Fibroblast of lung (primary cell): Measurements from ENCODE around the gene LNPEP. TPM values are rescaled to one million over a fixed set of nuclear protein-coding genes. Genes with fewer than 3 reads are reported as not detected.

ENCODE experiments used
- DNase-seq, 2 donors: peaks; one replicate each; pipeline versions ENCODE4 v3.0.0 to v3.0.0-alpha.2; 2010; ENCODE audit warnings: low read depth in 2 of 2
- H2AFZ ChIP-seq: 2 replicates; pipeline ENCODE4 v1.5.1; 2012; ENCODE audit warnings: low read length, control low read depth, inconsistent platforms
- H3K27ac ChIP-seq: 2 replicates; pipeline ENCODE4 v1.5.1; 2011; ENCODE audit warnings: low read length, control low read depth; ENCODE audit not compliant: insufficient read depth
- H3K27me3 ChIP-seq: 2 replicates; pipeline ENCODE4 v1.5.1; 2011; ENCODE audit warnings: mild to moderate bottlenecking, low read length; ENCODE audit not compliant: control insufficient read depth, insufficient read depth
- H3K36me3 ChIP-seq: 2 replicates; pipeline ENCODE4 v1.5.1; 2011; ENCODE audit warnings: low read length; ENCODE audit not compliant: control insufficient read depth, insufficient read depth
- H3K4me1 ChIP-seq: 2 replicates; pipeline ENCODE4 v1.5.1; 2011; ENCODE audit warnings: low read length; ENCODE audit not compliant: control insufficient read depth, insufficient read depth; ENCODE audit errors: extremely low read depth
- H3K4me2 ChIP-seq: 2 replicates; pipeline ENCODE4 v1.5.1; 2011; ENCODE audit warnings: low read length, control low read depth; ENCODE audit not compliant: insufficient read depth; ENCODE audit errors: extremely low read depth
- H3K4me3 ChIP-seq, 4 experiments: fragments of 200-600 bp in 1 of 4; sonication (generic) in 1 of 4; replicated peaks in 1 of 4; 2 replicates each; pipeline ENCODE4 v1.5.1; 2011 to 2016; ENCODE audit warnings: low read length in 4 of 4, low read depth in 3 of 4, mild to moderate bottlenecking in 3 of 4, control low read depth in 2 of 4, inconsistent platforms in 1 of 4, mixed read lengths in 1 of 4; ENCODE audit not compliant: insufficient read depth in 1 of 4; ENCODE audit errors: control extremely low read depth in 1 of 4
- H3K79me2 ChIP-seq: 2 replicates; pipeline ENCODE4 v1.5.1; 2012; ENCODE audit warnings: mild to moderate bottlenecking, low read length, inconsistent platforms; ENCODE audit not compliant: control insufficient read depth, insufficient read depth
- H3K9ac ChIP-seq: 2 replicates; pipeline ENCODE4 v1.5.1; 2011; ENCODE audit warnings: mild to moderate bottlenecking, low read length, control low read depth; ENCODE audit not compliant: insufficient read depth
- H3K9me3 ChIP-seq: 2 replicates; pipeline ENCODE4 v1.5.1; 2012; ENCODE audit warnings: low read depth, low read length; ENCODE audit not compliant: control insufficient read depth, insufficient read depth
- H4K20me1 ChIP-seq: 2 replicates; pipeline ENCODE4 v1.5.1; 2011; ENCODE audit warnings: low read length; ENCODE audit not compliant: control insufficient read depth, insufficient read depth; ENCODE audit errors: extremely low read depth
- EZH2 ChIP-seq: IDR thresholded peaks from 2 replicates; pipeline ENCODE4 v1.5.1; 2012; ENCODE audit warnings: low read length, control low read depth, mild to moderate bottlenecking; ENCODE audit errors: missing control alignments
- polyA plus RNA-seq, 2 donors: library from polyadenylated mRNA; depleted of rRNA in 1 of 2; stranded (reverse) in 1 of 2; unstranded in 1 of 2; fragments of >200 nt; gene quantifications; 2 replicates each; pipeline ENCODE4 v1.2.1, GENCODE V29; 2011 to 2012; ENCODE audit warnings: missing spikeins in 1 of 2
- total RNA-seq: library from RNA; depleted of rRNA; stranded (reverse); fragments of >200 nt; gene quantifications from 2 replicates; pipeline ENCODE4 v1.2.1, GENCODE V29; 2014
- TF ChIP-seq, protein P1 (sequence below), 2 donors: IDR thresholded peaks in 1 of 2; conservative IDR thresholded peaks in 1 of 2; 1 replicate in 1 of 2; 2 replicates in 1 of 2; pipeline ENCODE4 v1.5.1; 2011 to 2012; ENCODE audit warnings: low read length in 2 of 2, control low read depth in 1 of 2, inconsistent platforms in 1 of 2, low read depth in 1 of 2, mild to moderate bottlenecking in 1 of 2

LNPEP gene
- total and polyA plus RNA-seq, 2 donors (not counting 1 experiment from before 2014, with no cell fraction given) = 19.5 to 26.1 TPM

DNA sequence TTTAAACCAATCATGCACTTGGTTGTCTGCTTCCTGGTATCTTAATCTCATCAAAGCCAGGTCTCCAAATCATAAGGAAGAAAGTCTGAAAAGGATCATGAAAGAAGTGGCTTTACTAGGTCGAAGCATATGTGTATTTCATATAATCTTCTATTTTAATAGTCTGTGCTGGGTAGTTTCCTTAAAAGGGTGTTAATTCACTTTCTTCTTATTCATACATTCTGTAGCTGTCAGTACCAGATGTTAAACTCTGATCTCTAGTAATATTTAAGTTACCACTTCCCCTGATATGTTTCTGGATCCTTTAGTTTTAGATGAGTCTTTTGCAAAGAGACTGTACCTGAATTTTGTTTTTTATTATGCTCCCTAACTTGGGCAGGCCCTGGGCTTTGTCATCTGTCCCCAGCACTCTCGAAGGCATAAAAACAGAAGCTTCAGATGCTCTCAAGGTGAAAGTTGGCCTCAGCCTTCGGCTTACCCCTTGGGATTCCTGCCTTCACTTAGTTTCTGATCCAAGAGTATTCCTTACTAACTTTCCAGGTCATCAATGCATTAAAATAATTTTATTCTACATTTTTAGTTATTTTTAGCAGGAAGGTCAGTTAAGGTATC, 15.0 kb upstream of the LNPEP start:
- no peak for DNase-seq
- Histone ChIP-seq H3K4me2 (no peak overlapping the region), H4K20me1 (no peaks in the 10 kb centered on the region), H3K79me2 (no peaks in the 10 kb centered on the region), H3K27ac (no peak overlapping the region), H3K4me3 (no peak overlapping the region), H3K36me3 (no peaks in the 10 kb centered on the region), H3K27me3 (no peaks in the 10 kb centered on the region), H3K4me1 (no peaks in the 10 kb centered on the region), H3K9me3 (no peaks in the 10 kb centered on the region), H3K9ac (no peak overlapping the region), H2AFZ (no peak overlapping the region)
- TF ChIP-seq, protein P1, sequence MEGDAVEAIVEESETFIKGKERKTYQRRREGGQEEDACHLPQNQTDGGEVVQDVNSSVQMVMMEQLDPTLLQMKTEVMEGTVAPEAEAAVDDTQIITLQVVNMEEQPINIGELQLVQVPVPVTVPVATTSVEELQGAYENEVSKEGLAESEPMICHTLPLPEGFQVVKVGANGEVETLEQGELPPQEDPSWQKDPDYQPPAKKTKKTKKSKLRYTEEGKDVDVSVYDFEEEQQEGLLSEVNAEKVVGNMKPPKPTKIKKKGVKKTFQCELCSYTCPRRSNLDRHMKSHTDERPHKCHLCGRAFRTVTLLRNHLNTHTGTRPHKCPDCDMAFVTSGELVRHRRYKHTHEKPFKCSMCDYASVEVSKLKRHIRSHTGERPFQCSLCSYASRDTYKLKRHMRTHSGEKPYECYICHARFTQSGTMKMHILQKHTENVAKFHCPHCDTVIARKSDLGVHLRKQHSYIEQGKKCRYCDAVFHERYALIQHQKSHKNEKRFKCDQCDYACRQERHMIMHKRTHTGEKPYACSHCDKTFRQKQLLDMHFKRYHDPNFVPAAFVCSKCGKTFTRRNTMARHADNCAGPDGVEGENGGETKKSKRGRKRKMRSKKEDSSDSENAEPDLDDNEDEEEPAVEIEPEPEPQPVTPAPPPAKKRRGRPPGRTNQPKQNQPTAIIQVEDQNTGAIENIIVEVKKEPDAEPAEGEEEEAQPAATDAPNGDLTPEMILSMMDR (conservative IDR thresholded peaks at IDR 0.05 in 1 of 2, IDR thresholded peaks at IDR 0.05 in 1 of 2; ENCODE audit: low read depth in 1 of 2, low read length in 2 of 2) = no peak
- TF ChIP-seq EZH2 = no peak

DNA sequence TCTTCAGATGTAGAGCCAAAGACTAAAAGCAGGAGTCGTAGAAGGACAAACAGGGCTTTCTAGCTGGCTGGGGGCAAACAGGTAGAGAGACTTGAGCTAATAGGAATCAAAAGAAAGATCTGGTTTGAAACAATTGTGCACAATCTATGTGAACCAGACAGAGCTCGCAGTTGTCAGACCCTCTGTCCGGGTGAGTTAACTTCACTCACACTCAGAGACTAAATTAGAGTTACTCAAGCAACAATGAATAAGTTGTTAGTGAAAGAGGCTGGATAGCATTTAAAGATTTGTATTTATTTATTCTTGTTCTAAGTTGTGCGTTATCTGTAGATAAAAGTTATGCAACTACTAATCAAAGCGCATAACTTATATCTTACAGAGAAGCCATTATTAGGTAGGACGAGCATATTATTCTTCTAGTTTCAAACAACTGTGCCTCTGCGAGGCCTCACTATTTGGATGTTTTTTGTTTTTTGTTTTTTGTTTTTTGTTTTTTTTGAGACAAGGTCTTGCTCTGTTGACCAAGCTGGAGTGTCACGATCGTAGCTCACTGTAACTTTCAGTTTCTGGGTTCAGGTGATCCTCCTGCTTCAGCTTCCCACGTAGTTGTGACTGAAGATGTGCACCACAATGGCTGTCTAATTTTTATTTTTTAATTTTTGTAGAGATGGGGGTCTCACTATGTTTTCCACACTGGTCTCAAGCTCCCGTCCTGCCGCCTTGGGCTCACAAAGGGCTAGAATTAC, 13.2 kb upstream of the LNPEP start:
- Histone ChIP-seq H2AFZ (no peak overlapping the region), H4K20me1 (no peaks in the 10 kb centered on the region), H3K36me3 (no peaks in the 10 kb centered on the region), H3K4me2 (no peak overlapping the region), H3K79me2 (no peaks in the 10 kb centered on the region), H3K9ac (no peak overlapping the region), H3K4me3 (no peak overlapping the region), H3K27me3 (no peaks in the 10 kb centered on the region), H3K27ac (no peak overlapping the region), H3K4me1 (no peaks in the 10 kb centered on the region), H3K9me3 (no peaks in the 10 kb centered on the region)
- TF ChIP-seq, protein P1 (conservative IDR thresholded peaks at IDR 0.05 in 1 of 2, IDR thresholded peaks at IDR 0.05 in 1 of 2; ENCODE audit: low read depth in 1 of 2, low read length in 2 of 2) = no peak
- TF ChIP-seq EZH2 = no peak
- DNase-seq = no peak

DNA sequence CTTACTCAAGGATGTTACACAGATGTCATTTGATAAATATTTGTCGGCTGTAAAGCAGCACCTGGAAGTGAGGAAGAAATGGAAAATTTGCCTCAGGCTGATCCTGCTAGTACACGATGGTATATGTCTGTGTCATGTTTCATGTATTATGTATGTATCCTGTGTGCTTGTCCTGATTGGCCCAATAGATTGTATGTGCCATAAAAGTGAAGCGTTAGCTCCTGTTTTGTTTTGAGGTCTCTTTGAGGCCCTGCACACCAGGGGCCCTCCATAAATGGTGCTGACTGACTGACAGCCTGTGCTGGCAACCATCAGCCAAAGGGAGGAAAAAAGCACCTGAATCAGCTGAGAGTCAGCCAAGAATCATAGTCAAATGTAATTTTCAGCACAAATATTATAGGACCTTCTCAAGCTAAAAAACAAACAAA, 11.8 kb upstream of the LNPEP start:
- H3K4me1 ChIP-seq = no peaks in the 10 kb centered on the region
- H4K20me1 ChIP-seq = no peaks in the 10 kb centered on the region
- no peak overlapping the region for H3K27ac ChIP-seq
- no peaks in the 10 kb centered on the region for H3K36me3 ChIP-seq
- H3K4me3 ChIP-seq = no peak overlapping the region
- no peak for TF ChIP-seq EZH2
- TF ChIP-seq, protein P1 (conservative IDR thresholded peaks at IDR 0.05 in 1 of 2, IDR thresholded peaks at IDR 0.05 in 1 of 2; ENCODE audit: low read depth in 1 of 2, low read length in 2 of 2) = no peak
- H3K4me2 ChIP-seq = no peak overlapping the region
- no peak overlapping the region for H3K9ac ChIP-seq
- no peaks in the 10 kb centered on the region for H3K9me3 ChIP-seq
- H2AFZ ChIP-seq = no peak overlapping the region
- no peaks in the 10 kb centered on the region for H3K79me2 ChIP-seq
- H3K27me3 ChIP-seq = no peaks in the 10 kb centered on the region
- no peak for DNase-seq
